Lung microvascular endothelial cell (primary cell): ENCODE measurements around the gene NPTN. TPM values are rescaled to one million over a fixed set of nuclear protein-coding genes. Genes with fewer than 3 reads are reported as not detected.
A peak's percentile ranks its signal among the peaks of the same experiment; 100 is the strongest.
"Not testable (repeated sequence)": the region's sequence is repeated elsewhere in the genome, so short reads cannot be mapped to it uniquely, and the experiment has no call there.

ENCODE experiments used
- DNase-seq, 2 donors: peaks; one replicate each; pipeline versions ENCODE4 v3.0.0 to v3.0.0-alpha.2; 2010; ENCODE audit warnings: low read depth in 2 of 2
- total RNA-seq: library from RNA; depleted of rRNA; stranded (reverse); fragments of >200 nt; gene quantifications from 2 replicates; pipeline ENCODE4 v1.2.1, GENCODE V29; 2014

NPTN gene
- total RNA-seq, 1 donor from 2014 or later = 130 TPM

GRCh38 chr15:73573037-73573436 is 60.2 kb downstream of the NPTN start:
- DNase-seq = peak in 1 of 2 donors; percentile 49

- no peak for DNase-seq
Observed at GRCh38 chr15:73572296-73572695, 60.9 kb downstream of the NPTN start.

- DNase-seq = no peak
Observed at GRCh38 chr15:73571346-73571745, 61.8 kb downstream of the NPTN start.

- peak in 1 of 2 donors; percentile 35 for DNase-seq
Observed at GRCh38 chr15:73570355-73571032, 62.7 kb downstream of the NPTN start.

- DNase-seq = peak in 1 of 2 donors; percentile 12
Observed at GRCh38 chr15:73569361-73569760, 63.8 kb downstream of the NPTN start.

- DNase-seq = no peak
Observed at GRCh38 chr15:73568564-73569280, 64.5 kb downstream of the NPTN start.

- no peak for DNase-seq
Observed at GRCh38 chr15:73567020-73567419, 66.2 kb downstream of the NPTN start.

GRCh38 chr15:73564255-73564654 is 68.9 kb downstream of the NPTN start:
- DNase-seq = peak; percentile 66 to 88

- DNase-seq = peak; percentile 80 to 86
Observed at GRCh38 chr15:73560501-73561117, 72.6 kb downstream of the NPTN start.

GRCh38 chr15:73558529-73558928 is 74.7 kb downstream of the NPTN start:
- DNase-seq = no peak

GRCh38 chr15:73555080-73555479 is 78.1 kb downstream of the NPTN start:
- DNase-seq = no peak

GRCh38 chr15:73550190-73550589 is 83.0 kb downstream of the NPTN start:
- DNase-seq = no peak

- DNase-seq = not testable (repeated sequence)
Observed at GRCh38 chr15:73548925-73549324, 84.3 kb downstream of the NPTN start.

- DNase-seq = no peak
Observed at GRCh38 chr15:73541479-73541878, 91.7 kb downstream of the NPTN start.

- no peak for DNase-seq
Observed at GRCh38 chr15:73540161-73540560, 93.0 kb downstream of the NPTN start.

GRCh38 chr15:73539212-73540128 is 93.7 kb downstream of the NPTN start:
- no peak for DNase-seq

- no peak for DNase-seq
Observed at GRCh38 chr15:73538563-73539211, 94.5 kb downstream of the NPTN start.

GRCh38 chr15:73538123-73538522 is 95.1 kb downstream of the NPTN start:
- no peak for DNase-seq

GRCh38 chr15:73530649-73531048 is 102.5 kb downstream of the NPTN start:
- no peak for DNase-seq

GRCh38 chr15:73527598-73527997 is 105.6 kb downstream of the NPTN start:
- no peak for DNase-seq

- no peak for DNase-seq
Observed at GRCh38 chr15:73524919-73525318, 108.3 kb downstream of the NPTN start.
